Colonic mucosa (tissue), 4 donors: Measurements from ENCODE around the gene RNF182. TPM values are rescaled to one million over a fixed set of nuclear protein-coding genes. Genes with fewer than 3 reads are reported as not detected.

Source experiments
- DNase-seq: peaks from one replicate; pipeline ENCODE4 v3.0.0-alpha.2; 2020
- H3K27ac ChIP-seq: fragments of 200-600 bp; one replicate; pipeline ENCODE4 v1.8.0; 2021
- H3K27me3 ChIP-seq: fragments of 200-600 bp; one replicate; pipeline ENCODE4 v1.8.0; 2021
- H3K36me3 ChIP-seq: fragments of 200-600 bp; one replicate; pipeline ENCODE4 v1.8.0; 2021
- H3K4me1 ChIP-seq: fragments of 200-600 bp; one replicate; pipeline ENCODE4 v1.8.0; 2021; ENCODE audit warnings: mild to moderate bottlenecking
- H3K4me3 ChIP-seq: fragments of 200-600 bp; one replicate; pipeline ENCODE4 v1.8.0; 2021
- H3K9ac ChIP-seq, 2 donors: one replicate each; pipeline ENCODE4 v1.7.0; 2013; ENCODE audit warnings: control low read depth in 2 of 2, low read depth in 2 of 2, low read length in 2 of 2
- H3K9me3 ChIP-seq: fragments of 200-600 bp; one replicate; pipeline ENCODE4 v1.8.0; 2021
- intact Hi-C: fragments of 100-400 bp; cut with DNase I; formaldehyde crosslinking; loops from one replicate; pipeline ENCODE4 v1.14.1; 2022
- total RNA-seq, 2 donors: library from RNA; stranded (reverse); fragmentation: NEBNext Ultra II Directional in 1 of 2; extraction: Animal tissue kit (Norgen Biotek cat#: 25700) in 1 of 2; gene quantifications; one replicate each; pipeline ENCODE4 v1.2.1, GENCODE V29; 2021
- TF ChIP-seq, protein P1 (sequence below): fragments of 200-600 bp; IDR thresholded peaks from one replicate; pipeline ENCODE4 v1.8.0; 2022; ENCODE audit warnings: antibody characterized with exemption, mild to moderate bottlenecking
- donor health status: healthy.
- donor health status: DM: no; HTN: no; CAD: no.
- donor health status: DM: no; HTN: no; CAD: no.

RNF182 gene
- total RNA-seq, 2 donors from 2014 or later, result not detected

DNA sequence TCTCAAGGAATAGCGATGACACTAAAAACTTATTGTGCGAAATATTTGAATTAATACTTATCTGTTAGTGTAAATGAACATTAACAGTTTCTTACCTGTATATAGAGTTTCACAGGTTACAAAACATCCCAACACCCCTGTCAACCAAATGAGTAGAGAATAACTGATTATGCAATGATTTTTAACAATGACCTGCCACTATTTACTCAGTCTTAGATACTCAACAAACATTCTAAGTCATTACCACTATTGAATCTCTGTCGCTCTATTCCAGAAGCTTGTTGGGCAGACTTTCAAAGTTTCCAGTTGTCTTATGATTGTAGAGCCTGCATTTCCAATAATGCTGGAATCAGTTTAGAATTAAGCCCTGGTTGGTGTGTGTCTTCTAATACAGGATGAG lies 85.5 kb downstream of the RNF182 start:
- Histone ChIP-seq H3K4me1 (no peaks in the 10 kb centered on the region), H3K4me3 (no peak overlapping the region), H3K36me3 (no peaks in the 10 kb centered on the region), H3K27ac (no peak overlapping the region), H3K9ac (no peak overlapping the region), H3K27me3 (no peaks in the 10 kb centered on the region), H3K9me3 (no peaks in the 10 kb centered on the region)
- intact Hi-C loops, result no loop called here
- TF ChIP-seq, protein P1, sequence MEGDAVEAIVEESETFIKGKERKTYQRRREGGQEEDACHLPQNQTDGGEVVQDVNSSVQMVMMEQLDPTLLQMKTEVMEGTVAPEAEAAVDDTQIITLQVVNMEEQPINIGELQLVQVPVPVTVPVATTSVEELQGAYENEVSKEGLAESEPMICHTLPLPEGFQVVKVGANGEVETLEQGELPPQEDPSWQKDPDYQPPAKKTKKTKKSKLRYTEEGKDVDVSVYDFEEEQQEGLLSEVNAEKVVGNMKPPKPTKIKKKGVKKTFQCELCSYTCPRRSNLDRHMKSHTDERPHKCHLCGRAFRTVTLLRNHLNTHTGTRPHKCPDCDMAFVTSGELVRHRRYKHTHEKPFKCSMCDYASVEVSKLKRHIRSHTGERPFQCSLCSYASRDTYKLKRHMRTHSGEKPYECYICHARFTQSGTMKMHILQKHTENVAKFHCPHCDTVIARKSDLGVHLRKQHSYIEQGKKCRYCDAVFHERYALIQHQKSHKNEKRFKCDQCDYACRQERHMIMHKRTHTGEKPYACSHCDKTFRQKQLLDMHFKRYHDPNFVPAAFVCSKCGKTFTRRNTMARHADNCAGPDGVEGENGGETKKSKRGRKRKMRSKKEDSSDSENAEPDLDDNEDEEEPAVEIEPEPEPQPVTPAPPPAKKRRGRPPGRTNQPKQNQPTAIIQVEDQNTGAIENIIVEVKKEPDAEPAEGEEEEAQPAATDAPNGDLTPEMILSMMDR, result no peak
- DNase-seq, result no peak

DNA sequence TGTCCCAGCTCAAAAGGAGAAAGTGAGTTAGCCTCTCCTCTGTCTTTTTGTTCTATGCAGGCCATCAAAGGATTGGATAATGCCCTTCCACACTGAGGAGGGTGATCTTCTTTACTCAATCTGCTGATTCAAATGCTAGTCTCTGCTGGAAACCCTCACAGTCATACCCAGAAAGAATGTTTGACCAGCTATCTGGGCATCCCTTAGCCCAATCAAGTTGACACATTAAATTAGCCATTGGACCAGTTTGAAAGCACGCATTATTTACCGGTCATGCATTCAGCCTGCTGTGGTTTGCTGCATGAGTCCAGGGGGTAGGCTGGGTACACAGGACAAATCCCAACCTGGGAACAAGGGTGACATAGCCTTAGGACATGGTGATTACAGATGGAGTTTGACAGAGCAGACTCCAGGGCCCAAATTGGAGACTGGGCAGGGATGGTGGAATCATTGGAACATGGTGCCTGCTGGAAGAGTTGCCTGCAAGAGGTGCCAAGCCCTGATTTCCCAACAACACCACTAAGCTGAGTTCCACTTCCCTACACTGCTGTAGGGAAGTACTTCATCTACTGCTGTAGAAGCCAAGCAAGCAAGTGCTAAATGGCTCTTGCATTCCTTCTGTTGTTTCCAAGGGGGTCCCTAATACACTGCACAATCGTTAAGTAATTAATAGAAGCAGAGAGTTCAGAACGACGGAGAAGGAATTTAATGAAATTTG lies 87.7 kb downstream of the RNF182 start:
- H3K9me3 ChIP-seq, result no peaks in the 10 kb centered on the region
- H3K4me1 ChIP-seq, result no peaks in the 10 kb centered on the region
- no peak overlapping the region for H3K9ac ChIP-seq
- intact Hi-C loops, result no loop called here
- H3K4me3 ChIP-seq, result no peak overlapping the region
- DNase-seq, result no peak
- no peaks in the 10 kb centered on the region for H3K36me3 ChIP-seq
- TF ChIP-seq, protein P1, result no peak
- H3K27ac ChIP-seq, result no peak overlapping the region
- no peaks in the 10 kb centered on the region for H3K27me3 ChIP-seq

DNA sequence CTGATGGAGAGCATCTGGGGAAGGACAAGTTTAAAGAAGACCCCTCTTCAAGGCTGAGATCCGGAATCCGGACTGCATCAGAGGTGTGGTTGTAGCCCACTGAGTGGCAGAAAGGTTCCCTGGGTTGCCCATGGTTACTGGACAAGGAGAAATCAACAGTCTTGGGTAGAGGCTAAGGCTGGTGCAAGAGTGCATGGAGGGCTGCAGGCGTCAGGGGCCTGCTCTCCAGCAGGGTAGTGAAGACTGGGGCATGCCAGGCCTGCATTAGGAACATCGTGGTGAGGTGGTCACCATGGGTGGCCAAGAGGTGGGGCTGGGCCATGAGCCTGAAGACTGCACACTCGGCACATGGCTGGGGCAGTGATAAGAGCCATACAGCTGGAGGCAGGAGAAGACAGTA lies 91.2 kb downstream of the RNF182 start:
- H3K9me3 ChIP-seq, result no peaks in the 10 kb centered on the region
- no peak overlapping the region for H3K27ac ChIP-seq
- DNase-seq, result no peak
- intact Hi-C loops, result no loop called here
- H3K27me3 ChIP-seq, result no peaks in the 10 kb centered on the region
- H3K4me3 ChIP-seq, result no peak overlapping the region
- no peak overlapping the region for H3K9ac ChIP-seq
- TF ChIP-seq, protein P1, result no peak
- H3K4me1 ChIP-seq, result no peaks in the 10 kb centered on the region
- H3K36me3 ChIP-seq, result no peaks in the 10 kb centered on the region

DNA sequence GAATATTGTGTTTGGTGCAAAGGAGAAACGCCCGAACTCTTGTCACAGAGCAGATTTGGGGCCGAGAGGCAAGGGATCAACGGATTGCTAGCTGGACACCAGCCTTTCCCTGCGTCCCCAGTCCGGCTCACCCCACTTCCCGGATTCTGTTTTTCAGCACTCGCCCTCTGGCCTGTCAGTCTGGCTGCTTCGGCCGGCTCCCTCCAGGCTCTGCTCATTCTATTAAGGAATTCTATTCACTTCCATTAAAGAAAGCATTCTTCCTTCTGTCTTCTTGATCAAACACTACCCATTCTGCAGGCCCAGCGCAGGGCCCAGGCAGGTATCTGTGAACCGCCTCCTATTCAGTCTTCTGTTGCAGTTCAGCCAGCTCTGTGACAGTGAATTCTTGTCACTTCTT lies 91.7 kb downstream of the RNF182 start:
- Histone ChIP-seq H3K4me1 (no peaks in the 10 kb centered on the region), H3K27me3 (no peaks in the 10 kb centered on the region), H3K36me3 (no peaks in the 10 kb centered on the region), H3K27ac (no peak overlapping the region), H3K9me3 (no peaks in the 10 kb centered on the region), H3K9ac (no peak overlapping the region), H3K4me3 (no peak overlapping the region)
- intact Hi-C loops, result no loop called here
- TF ChIP-seq, protein P1, result no peak
- no peak for DNase-seq

DNA sequence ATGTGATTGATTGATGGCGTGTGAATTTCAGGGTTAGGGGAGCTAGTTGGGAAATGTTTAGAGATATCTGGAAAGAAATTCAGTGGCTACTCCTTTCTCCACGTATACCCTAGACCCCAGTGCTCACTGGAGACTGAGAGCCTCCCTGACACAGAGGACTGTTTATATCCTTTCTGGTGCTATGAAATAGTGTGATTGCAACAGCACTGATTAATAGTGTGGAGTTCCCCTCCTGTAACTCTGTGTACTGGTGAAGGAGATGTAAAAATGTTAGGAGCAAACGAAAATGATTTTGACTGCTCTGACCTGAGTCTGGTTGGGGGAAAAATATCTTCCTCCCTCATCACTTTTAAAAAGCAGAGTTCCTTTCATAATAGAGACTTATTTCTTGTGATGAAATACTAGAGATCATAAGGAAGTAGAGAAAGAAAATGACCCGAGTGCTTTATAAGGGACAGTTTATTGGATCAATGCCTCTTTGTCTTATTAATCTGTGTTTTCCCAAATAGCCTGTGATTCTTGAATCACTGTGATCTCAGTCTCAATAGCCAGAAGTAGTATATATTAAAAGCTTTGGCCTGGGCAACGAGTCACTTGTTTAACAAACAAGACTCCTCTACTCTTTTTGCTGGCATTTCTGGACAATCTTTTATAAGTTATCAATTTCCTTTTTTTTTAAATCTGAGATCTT lies 92.3 kb downstream of the RNF182 start:
- TF ChIP-seq, protein P1, result no peak
- Histone ChIP-seq H3K4me1 (no peaks in the 10 kb centered on the region), H3K27ac (no peak overlapping the region), H3K4me3 (no peak overlapping the region), H3K36me3 (no peaks in the 10 kb centered on the region), H3K9ac (no peak overlapping the region), H3K27me3 (no peaks in the 10 kb centered on the region), H3K9me3 (no peaks in the 10 kb centered on the region)
- DNase-seq, result no peak
- intact Hi-C loops, result no loop called here
